HepG2 (cell line): Measurements from ENCODE around the gene SLA2. TPM values are rescaled to one million over a fixed set of nuclear protein-coding genes. Genes with fewer than 3 reads are reported as not detected.

Experiments used
- EHMT2 ChIP-seq: fragments of 200-600 bp; sonication (generic); IDR thresholded peaks from 2 replicates; pipeline ENCODE4 v1.7.0; 2017; ENCODE audit warnings: antibody characterized with exemption, low read depth, low read length, borderline replicate concordance
- ELF3 ChIP-seq: IDR thresholded peaks from 2 replicates; pipeline ENCODE4 v1.6.1; 2016; ENCODE audit warnings: missing genetic modification reagents, missing compliant biosample characterization
- EP300 ChIP-seq, 3 experiments: sonication (generic) in 1 of 3; formaldehyde crosslinking in 1 of 3; IDR thresholded peaks; 2 replicates each; pipeline versions ENCODE4 v1.5.1 to v1.6.1; 2011 to 2020; ENCODE audit warnings: low read depth in 2 of 3, low read length in 2 of 3, borderline replicate concordance in 1 of 3, improper control_type of control experiment in 1 of 3, mild to moderate bottlenecking in 1 of 3, missing genetic modification reagents in 1 of 3, moderate library complexity in 1 of 3
- FOXA3 ChIP-seq: IDR thresholded peaks from 2 replicates; pipeline ENCODE4 v1.6.1; 2016; ENCODE audit warnings: missing genetic modification reagents, missing compliant biosample characterization
- FOXP1 ChIP-seq, 2 experiments: fragments of 450-650 bp in 1 of 2; IDR thresholded peaks; 2 replicates each; pipeline ENCODE4 v1.6.1; 2017 to 2018; ENCODE audit warnings: antibody characterized with exemption in 1 of 2
- GATAD1 ChIP-seq: IDR thresholded peaks from 2 replicates; pipeline ENCODE4 v1.6.1; 2016; ENCODE audit warnings: missing genetic modification reagents, missing compliant biosample characterization
- HOXA5 ChIP-seq: sonication (generic); formaldehyde crosslinking; IDR thresholded peaks from 2 replicates; pipeline ENCODE4 v1.4.0; 2020; ENCODE audit warnings: missing genetic modification reagents
- KAT8 ChIP-seq: IDR thresholded peaks from 2 replicates; pipeline ENCODE4 v1.6.1; 2016; ENCODE audit warnings: missing genetic modification reagents, missing compliant biosample characterization
- KLF15 ChIP-seq: sonication (generic); formaldehyde crosslinking; IDR thresholded peaks from 2 replicates; pipeline ENCODE4 v1.8.1; 2023; ENCODE audit warnings: borderline replicate concordance, mild to moderate bottlenecking, inconsistent platforms, missing genetic modification reagents, mixed read lengths
- MAFF ChIP-seq: IDR thresholded peaks from 2 replicates; pipeline ENCODE4 v1.6.1; 2011; ENCODE audit warnings: low read depth, low read length, improper control_type of control experiment
- MIER3 ChIP-seq: IDR thresholded peaks from 2 replicates; pipeline ENCODE4 v1.6.1; 2016; ENCODE audit warnings: missing compliant biosample characterization, borderline replicate concordance
- NR3C1 ChIP-seq: sonication (generic); formaldehyde crosslinking; IDR thresholded peaks from 2 replicates; pipeline ENCODE4 v1.4.0; 2020; ENCODE audit warnings: missing genetic modification reagents
- RARA ChIP-seq: IDR thresholded peaks from 2 replicates; pipeline ENCODE4 v1.6.1; 2016; ENCODE audit warnings: missing genetic modification reagents, missing compliant biosample characterization
- SRSF9 ChIP-seq: fragments of 200-400 bp; formaldehyde crosslinking; IDR thresholded peaks from 2 replicates; pipeline ENCODE4 v1.6.1; 2018; ENCODE audit warnings: borderline replicate concordance, mild to moderate bottlenecking, low read depth, low read length; ENCODE audit not compliant: insufficient read depth, poor library complexity, severe bottlenecking
- ZNF367 ChIP-seq: sonication (generic); formaldehyde crosslinking; IDR thresholded peaks from 2 replicates; pipeline ENCODE4 v1.4.0; 2020; ENCODE audit warnings: missing genetic modification reagents, borderline replicate concordance
- ZNF724P ChIP-seq: sonication (generic); formaldehyde crosslinking; IDR thresholded peaks from 2 replicates; pipeline ENCODE4 v1.8.0; 2022; ENCODE audit warnings: missing genetic modification reagents, borderline replicate concordance
- ZNF792 ChIP-seq: IDR thresholded peaks from 2 replicates; pipeline ENCODE4 v1.6.1; 2016
- ZNF83 ChIP-seq: sonication (generic); formaldehyde crosslinking; IDR thresholded peaks from 2 replicates; pipeline ENCODE4 v1.4.0; 2020; ENCODE audit warnings: missing genetic modification reagents, mild to moderate bottlenecking, borderline replicate concordance
- ZNF883 ChIP-seq: sonication (generic); formaldehyde crosslinking; IDR thresholded peaks from 2 replicates; pipeline ENCODE4 v1.5.1; 2020; ENCODE audit warnings: mild to moderate bottlenecking, missing genetic modification reagents; ENCODE audit errors: not compliant biosample characterization
- ZSCAN29 ChIP-seq: sonication (generic); formaldehyde crosslinking; conservative IDR thresholded peaks from 2 replicates; pipeline ENCODE4 v1.4.0; 2020; ENCODE audit warnings: mild to moderate bottlenecking, missing genetic modification reagents
- polyA plus RNA-seq, 8 experiments: library from polyadenylated mRNA; depleted of rRNA in 3 of 8; stranded (reverse) in 7 of 8; unstranded in 1 of 8; fragments of >200 nt; fragmentation: Illumina TruSeq in 4 of 8; extraction: Trizol in 4 of 8; gene quantifications; 2 replicates each; pipeline versions ENCODE4 v1.2.1 to v1.2.3, GENCODE V29; 2011 to 2016; ENCODE audit warnings: low read depth in 4 of 8, missing spikeins in 1 of 8, mixed read lengths in 1 of 8; ENCODE audit not compliant: insufficient read depth in 1 of 8
- total RNA-seq, 5 experiments: library from RNA; depleted of rRNA; stranded (reverse); fragments of >200 nt; fragmentation: Illumina TruSeq; extraction: Trizol; gene quantifications; 2 replicates each; pipeline ENCODE4 v1.2.3, GENCODE V29; 2016; ENCODE audit warnings: low read depth in 1 of 5
- TF ChIP-seq, protein P1 (sequence below): sonication (generic); formaldehyde crosslinking; IDR thresholded peaks from 2 replicates; pipeline ENCODE4 v1.4.0; 2020; ENCODE audit warnings: missing genetic modification reagents
- TF ChIP-seq, protein P2 (sequence below): sonication (generic); formaldehyde crosslinking; IDR thresholded peaks from 2 replicates; pipeline ENCODE4 v1.5.1; 2020; ENCODE audit warnings: mild to moderate bottlenecking, missing genetic modification reagents, moderate library complexity
- TF ChIP-seq, protein P3 (sequence below): sonication (generic); formaldehyde crosslinking; IDR thresholded peaks from 2 replicates; pipeline ENCODE4 v1.8.0; 2023; ENCODE audit warnings: mild to moderate bottlenecking, missing genetic modification reagents
- TF ChIP-seq, protein P4 (sequence below): sonication (generic); formaldehyde crosslinking; conservative IDR thresholded peaks from 2 replicates; pipeline ENCODE4 v1.8.0; 2022; ENCODE audit warnings: low read depth, missing genetic modification reagents

SLA2 gene
- total and polyA plus RNA-seq, 2 of the 13 experiments (the other 11 are each of a cell fraction or from before 2014, with no cell fraction given): 1.6 to 3.6 TPM

DNA sequence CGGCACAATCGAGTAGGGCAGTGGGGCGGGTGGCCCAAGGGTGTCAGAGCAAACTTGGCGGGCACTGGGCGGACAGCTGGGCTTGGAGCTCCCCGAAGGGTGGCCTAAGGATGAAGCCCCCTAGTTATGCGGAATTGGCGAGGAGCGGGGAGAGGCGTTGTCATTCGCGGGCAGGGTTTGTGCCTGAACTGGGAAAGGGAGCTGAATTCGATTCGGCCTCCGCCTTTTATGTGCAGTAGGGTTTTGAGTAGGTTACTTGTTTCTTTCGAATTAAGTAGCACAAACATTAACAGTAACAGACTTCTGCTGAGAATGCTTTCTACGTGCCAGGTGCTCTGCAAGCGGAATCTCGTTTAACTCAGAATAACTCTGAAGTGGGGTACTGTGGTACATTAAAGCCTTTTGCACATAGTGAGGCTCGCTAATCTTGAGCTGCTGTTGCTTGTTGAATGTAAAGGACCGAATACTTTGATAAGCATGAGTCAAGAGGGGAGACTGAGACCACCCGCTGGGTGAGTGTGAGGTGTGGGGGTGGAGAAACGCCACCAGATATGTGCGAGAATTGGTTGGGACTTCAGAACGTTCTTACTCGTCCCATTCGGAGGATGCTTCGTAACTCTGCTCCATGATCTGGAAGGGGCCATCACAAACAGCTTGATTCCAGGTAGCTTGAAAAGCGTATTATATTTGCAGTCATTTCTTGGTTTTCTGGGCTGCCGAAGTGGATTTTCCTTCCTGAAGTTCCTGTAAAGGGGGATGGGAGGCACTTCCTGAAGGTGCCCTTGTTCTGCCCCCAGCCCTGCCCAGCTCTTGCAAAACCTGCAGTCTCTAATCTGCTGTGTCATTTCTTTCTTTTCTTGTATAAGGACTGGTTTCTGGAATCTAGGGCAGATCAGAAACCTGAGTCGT is 39.6 kb downstream of the SLA2 start (continued):
- TF ChIP-seq MIER3 (CRISPR knock-in tag) (peak; percentile 19; the same call in 1 of the 2 replicates), ZNF724P (CRISPR knock-in tag) (0 out of 2 replicates have a peak, but pooled peaks have one; percentile 4), ZNF792 (CRISPR knock-in tag) (no peak; the same call in 1 of the 2 replicates), ZNF83 (CRISPR knock-in tag) (0 out of 2 replicates have a peak, but pooled peaks have one; percentile 14), FOXA3 (CRISPR knock-in tag) (no peak), EP300 (IDR thresholded peaks at IDR 0.05; ENCODE audit: low read depth in 2 of 2, low read length in 2 of 2) (peak in 1 of 2 experiments; percentile 75; a peak in 2 of 4 replicates), EP300 (CRISPR knock-in tag; IDR thresholded peaks at IDR 0.05; ENCODE audit: borderline replicate concordance) (no peak; the same call in 1 of the 2 replicates), RARA (peak; percentile 80), HOXA5 (CRISPR knock-in tag) (no peak), ZNF367 (CRISPR knock-in tag) (no peak), ELF3 (CRISPR knock-in tag) (peak; percentile 82; the same call in 1 of the 2 replicates), NR3C1 (CRISPR knock-in tag) (no peak), KAT8 (CRISPR knock-in tag) (0 out of 2 replicates have a peak, but pooled peaks have one; percentile 23), SRSF9 (no peak), KLF15 (CRISPR knock-in tag) (0 out of 2 replicates have a peak, but pooled peaks have one; percentile 42), ZNF883 (no peak), FOXP1 (IDR thresholded peaks at IDR 0.05) (no peak), FOXP1 (CRISPR knock-in tag; IDR thresholded peaks at IDR 0.05) (no peak), GATAD1 (CRISPR knock-in tag) (peak; percentile 31; the same call in 1 of the 2 replicates), ZSCAN29 (CRISPR knock-in tag) (0 out of 2 replicates have a peak, but pooled peaks have one; percentile 32), EHMT2 (no peak), MAFF (peak; percentile 78)
- TF ChIP-seq, protein P1, sequence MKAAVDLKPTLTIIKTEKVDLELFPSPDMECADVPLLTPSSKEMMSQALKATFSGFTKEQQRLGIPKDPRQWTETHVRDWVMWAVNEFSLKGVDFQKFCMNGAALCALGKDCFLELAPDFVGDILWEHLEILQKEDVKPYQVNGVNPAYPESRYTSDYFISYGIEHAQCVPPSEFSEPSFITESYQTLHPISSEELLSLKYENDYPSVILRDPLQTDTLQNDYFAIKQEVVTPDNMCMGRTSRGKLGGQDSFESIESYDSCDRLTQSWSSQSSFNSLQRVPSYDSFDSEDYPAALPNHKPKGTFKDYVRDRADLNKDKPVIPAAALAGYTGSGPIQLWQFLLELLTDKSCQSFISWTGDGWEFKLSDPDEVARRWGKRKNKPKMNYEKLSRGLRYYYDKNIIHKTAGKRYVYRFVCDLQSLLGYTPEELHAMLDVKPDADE (CRISPR knock-in tag): 0 out of 2 replicates have a peak, but pooled peaks have one; percentile 3
- TF ChIP-seq, protein P2, sequence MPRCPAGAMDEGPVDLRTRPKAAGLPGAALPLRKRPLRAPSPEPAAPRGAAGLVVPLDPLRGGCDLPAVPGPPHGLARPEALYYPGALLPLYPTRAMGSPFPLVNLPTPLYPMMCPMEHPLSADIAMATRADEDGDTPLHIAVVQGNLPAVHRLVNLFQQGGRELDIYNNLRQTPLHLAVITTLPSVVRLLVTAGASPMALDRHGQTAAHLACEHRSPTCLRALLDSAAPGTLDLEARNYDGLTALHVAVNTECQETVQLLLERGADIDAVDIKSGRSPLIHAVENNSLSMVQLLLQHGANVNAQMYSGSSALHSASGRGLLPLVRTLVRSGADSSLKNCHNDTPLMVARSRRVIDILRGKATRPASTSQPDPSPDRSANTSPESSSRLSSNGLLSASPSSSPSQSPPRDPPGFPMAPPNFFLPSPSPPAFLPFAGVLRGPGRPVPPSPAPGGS: no peak
- TF ChIP-seq, protein P3, sequence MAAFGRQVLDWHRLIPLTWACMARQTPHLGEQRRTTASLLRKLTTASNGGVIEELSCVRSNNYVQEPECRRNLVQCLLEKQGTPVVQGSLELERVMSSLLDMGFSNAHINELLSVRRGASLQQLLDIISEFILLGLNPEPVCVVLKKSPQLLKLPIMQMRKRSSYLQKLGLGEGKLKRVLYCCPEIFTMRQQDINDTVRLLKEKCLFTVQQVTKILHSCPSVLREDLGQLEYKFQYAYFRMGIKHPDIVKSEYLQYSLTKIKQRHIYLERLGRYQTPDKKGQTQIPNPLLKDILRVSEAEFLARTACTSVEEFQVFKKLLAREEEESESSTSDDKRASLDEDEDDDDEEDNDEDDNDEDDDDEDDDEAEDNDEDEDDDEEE (CRISPR knock-in tag): no peak; the same call in 1 of the 2 replicates
- TF ChIP-seq, protein P4, sequence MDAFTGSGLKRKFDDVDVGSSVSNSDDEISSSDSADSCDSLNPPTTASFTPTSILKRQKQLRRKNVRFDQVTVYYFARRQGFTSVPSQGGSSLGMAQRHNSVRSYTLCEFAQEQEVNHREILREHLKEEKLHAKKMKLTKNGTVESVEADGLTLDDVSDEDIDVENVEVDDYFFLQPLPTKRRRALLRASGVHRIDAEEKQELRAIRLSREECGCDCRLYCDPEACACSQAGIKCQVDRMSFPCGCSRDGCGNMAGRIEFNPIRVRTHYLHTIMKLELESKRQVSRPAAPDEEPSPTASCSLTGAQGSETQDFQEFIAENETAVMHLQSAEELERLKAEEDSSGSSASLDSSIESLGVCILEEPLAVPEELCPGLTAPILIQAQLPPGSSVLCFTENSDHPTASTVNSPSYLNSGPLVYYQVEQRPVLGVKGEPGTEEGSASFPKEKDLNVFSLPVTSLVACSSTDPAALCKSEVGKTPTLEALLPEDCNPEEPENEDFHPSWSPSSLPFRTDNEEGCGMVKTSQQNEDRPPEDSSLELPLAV (CRISPR knock-in tag): no peak
